GM23338 (cell line): Measurements from ENCODE around the gene PKIB. TPM values are rescaled to one million over a fixed set of nuclear protein-coding genes. Genes with fewer than 3 reads are reported as not detected.
A peak's percentile ranks its signal among the peaks of the same experiment; 100 is the strongest.

Source experiments
- ATAC-seq: fragments of 200-7000 bp; cut with Tn5 transposase; 3 replicates; pipeline ENCODE4 v1.9.1; 2020
- DNase-seq: peaks from one replicate; pipeline ENCODE4 v3.0.0-alpha.2; 2015; ENCODE audit warnings: low spot score
- H2AFZ ChIP-seq: fragments of 200-600 bp; sonication (generic); 2 replicates; pipeline ENCODE4 v1.8.0; 2016; ENCODE audit warnings: antibody characterized with exemption, mild to moderate bottlenecking, moderate library complexity
- H3F3A ChIP-seq: fragments of 200-600 bp; sonication (generic); replicated peaks from 2 replicates; pipeline ENCODE4 v1.8.0; 2017; ENCODE audit warnings: antibody characterized with exemption, mixed run types, low read depth
- H3K27ac ChIP-seq: fragments of 200-600 bp; sonication (generic); 2 replicates; pipeline ENCODE4 v1.6.1; 2016; ENCODE audit warnings: low read depth
- H3K27me3 ChIP-seq: fragments of 200-600 bp; sonication (generic); 2 replicates; pipeline ENCODE4 v1.8.0; 2016; ENCODE audit warnings: mild to moderate bottlenecking, mixed run types, moderate library complexity; ENCODE audit not compliant: insufficient read depth
- H3K36me3 ChIP-seq: fragments of 200-600 bp; sonication (generic); 2 replicates; pipeline ENCODE4 v1.8.0; 2016; ENCODE audit warnings: mild to moderate bottlenecking; ENCODE audit not compliant: insufficient read depth
- H3K4me1 ChIP-seq: fragments of 200-600 bp; sonication (generic); 2 replicates; pipeline ENCODE4 v1.8.0; 2016; ENCODE audit warnings: mild to moderate bottlenecking, moderate library complexity; ENCODE audit not compliant: insufficient read depth
- H3K4me2 ChIP-seq: fragments of 200-600 bp; sonication (generic); 2 replicates; pipeline ENCODE4 v1.7.1; 2017; ENCODE audit warnings: mixed run types
- H3K4me3 ChIP-seq: fragments of 200-600 bp; sonication (generic); 2 replicates; pipeline ENCODE4 v1.6.1; 2016; ENCODE audit warnings: mixed run types
- H3K79me2 ChIP-seq: fragments of 200-600 bp; sonication (generic); replicated peaks from 2 replicates; pipeline ENCODE4 v1.8.0; 2017; ENCODE audit warnings: mild to moderate bottlenecking; ENCODE audit not compliant: insufficient read depth
- H3K9me2 ChIP-seq: fragments of 200-600 bp; sonication (generic); 2 replicates; pipeline ENCODE4 v1.8.0; 2017; ENCODE audit not compliant: insufficient read depth
- H4K20me1 ChIP-seq: fragments of 200-600 bp; sonication (generic); replicated peaks from 2 replicates; pipeline ENCODE4 v1.8.0; 2017; ENCODE audit warnings: mild to moderate bottlenecking; ENCODE audit not compliant: insufficient read depth
- H3K27ac Mint-ChIP-seq: 2 replicates; pipeline ENCODE4 v1.8.0; 2020; ENCODE audit warnings: inconsistent platforms, mild to moderate bottlenecking, moderate library complexity, mixed read lengths
- H3K27me3 Mint-ChIP-seq: 3 replicates; pipeline ENCODE4 v1.8.0; 2022; ENCODE audit warnings: low read depth, mild to moderate bottlenecking, moderate library complexity, mixed read lengths, inconsistent platforms; ENCODE audit not compliant: insufficient read depth, poor library complexity
- H3K36me3 Mint-ChIP-seq: 3 replicates; pipeline ENCODE4 v1.8.0; 2021; ENCODE audit warnings: low read depth, mild to moderate bottlenecking, inconsistent platforms, moderate library complexity, mixed read lengths
- H3K4me1 Mint-ChIP-seq: 3 replicates; pipeline ENCODE4 v1.8.0; 2020; ENCODE audit warnings: mild to moderate bottlenecking, inconsistent platforms, mixed read lengths
- H3K4me3 Mint-ChIP-seq: 3 replicates; pipeline ENCODE4 v1.8.0; 2021; ENCODE audit warnings: moderate library complexity, mild to moderate bottlenecking, inconsistent platforms, mixed read lengths
- H3K9me3 Mint-ChIP-seq: 3 replicates; pipeline ENCODE4 v1.8.0; 2020; ENCODE audit warnings: moderate library complexity, mild to moderate bottlenecking, inconsistent platforms, mixed read lengths
- CREB1 ChIP-seq: fragments of 250-450 bp; sonication (Bioruptor Pico); IDR thresholded peaks from 2 replicates; pipeline ENCODE4 v1.5.0; 2020; ENCODE audit warnings: low read depth, mild to moderate bottlenecking, moderate library complexity
- CTCF ChIP-seq, 2 experiments: fragments of 200-600 bp in 1 of 2; sonication (generic) in 1 of 2; conservative IDR thresholded peaks; 2 replicates each; pipeline versions ENCODE4 v1.5.1 to v1.6.1; 2016 to 2017; ENCODE audit warnings: antibody characterized with exemption in 2 of 2, low read depth in 2 of 2, mild to moderate bottlenecking in 2 of 2, moderate library complexity in 1 of 2
- ETS1 ChIP-seq: IDR thresholded peaks from 2 replicates; pipeline ENCODE4 v1.6.1; 2016; ENCODE audit warnings: antibody characterized with exemption
- NANOG ChIP-seq: IDR thresholded peaks from 2 replicates; pipeline ENCODE4 v1.6.1; 2016; ENCODE audit warnings: antibody characterized with exemption, borderline replicate concordance
- POLR2AphosphoS5 ChIP-seq: IDR thresholded peaks from 2 replicates; pipeline ENCODE4 v1.6.1; 2016; ENCODE audit warnings: antibody characterized with exemption, low read depth
- REST ChIP-seq: IDR thresholded peaks from one replicate; pipeline ENCODE4 v1.6.1; 2018; ENCODE audit warnings: antibody characterized with exemption; ENCODE audit not compliant: unreplicated experiment
- STAT1 ChIP-seq: IDR thresholded peaks from one replicate; pipeline ENCODE4 v1.6.1; 2016; ENCODE audit warnings: antibody characterized with exemption; ENCODE audit not compliant: unreplicated experiment
- ZNF331 ChIP-seq: fragments of 250-450 bp; sonication (Bioruptor Pico); IDR thresholded peaks from 2 replicates; pipeline ENCODE4 v1.5.0; 2020; ENCODE audit warnings: low read depth, mild to moderate bottlenecking, moderate library complexity
- polyA plus RNA-seq: library from polyadenylated mRNA; unstranded; fragments of >200 nt; fragmentation: Nextera tagmentation; extraction: Ambion mirVana; gene quantifications from 2 replicates; pipeline ENCODE4 v1.2.1, GENCODE V29; 2016
- total RNA-seq: library from RNA; depleted of rRNA; stranded (reverse); fragments of >200 nt; shearing (Covaris generic); gene quantifications from 2 replicates; pipeline ENCODE4 v1.2.3, GENCODE V29; 2014

PKIB gene
- total and polyA plus RNA-seq, 2 experiments from 2014 or later, result 125 to 170 TPM

GRCh38 chr6:122610690-122611455 lies 668 bp downstream of the PKIB start:
- no peaks in the 10 kb centered on the region for H3K9me3 Mint-ChIP-seq
- TF ChIP-seq ZNF331 (CRISPR knock-in tag), result no peak
- no peak for TF ChIP-seq CREB1 (CRISPR knock-in tag)
- no peak for TF ChIP-seq CTCF (conservative IDR thresholded peaks at IDR 0.05; ENCODE audit: low read depth in 2 of 2)
- TF ChIP-seq POLR2AphosphoS5, result no peak
- Histone ChIP-seq H4K20me1 (peaks cover 20% of the 10 kb centered on the region; the same call in 1 of the 2 replicates), H3K9me2 (no peaks in the 10 kb centered on the region), H3K4me2 (peak overlapping the region; percentile 86), H3K4me1 (0 out of 2 replicates have a peak, but pooled peaks cover 6% of the 10 kb centered on the region), H3K4me3 (peak overlapping the region; percentile 61), H3K27me3 (peaks cover 35% of the 10 kb centered on the region), H2AFZ (no peak overlapping the region), H3K79me2 (peaks cover 12% of the 10 kb centered on the region), H3K27ac (no peak overlapping the region), H3F3A (no peaks in the 10 kb centered on the region), H3K36me3 (no peaks in the 10 kb centered on the region)
- peaks cover 16% of the 10 kb centered on the region for H3K36me3 Mint-ChIP-seq
- DNase-seq, result peak; percentile 81
- H3K27ac Mint-ChIP-seq, result no peak overlapping the region
- H3K27me3 Mint-ChIP-seq, result peaks cover 8% of the 10 kb centered on the region
- H3K4me3 Mint-ChIP-seq, result peak overlapping the region; percentile 70
- peak; percentile 79 for ATAC-seq
- H3K4me1 Mint-ChIP-seq, result peaks cover 9% of the 10 kb centered on the region

- Mint-ChIP-seq H3K27ac (no peak overlapping the region), H3K36me3 (peaks cover 18% of the 10 kb centered on the region), H3K4me3 (no peak overlapping the region), H3K9me3 (no peaks in the 10 kb centered on the region), H3K27me3 (peaks cover 8% of the 10 kb centered on the region), H3K4me1 (peaks cover 9% of the 10 kb centered on the region)
- Histone ChIP-seq H3K79me2 (peaks cover 12% of the 10 kb centered on the region), H3F3A (no peaks in the 10 kb centered on the region), H2AFZ (no peak overlapping the region), H3K36me3 (no peaks in the 10 kb centered on the region), H3K27ac (no peak overlapping the region), H3K4me2 (no peak overlapping the region), H3K9me2 (no peaks in the 10 kb centered on the region), H3K4me1 (0 out of 2 replicates have a peak, but pooled peaks cover 6% of the 10 kb centered on the region), H3K27me3 (peaks cover 35% of the 10 kb centered on the region), H4K20me1 (peaks cover 12% of the 10 kb centered on the region; the same call in 1 of the 2 replicates), H3K4me3 (no peak overlapping the region)
- DNase-seq (no peak), ATAC-seq (no peak)
- TF ChIP-seq STAT1, result no peak
- TF ChIP-seq ETS1, result no peak
- TF ChIP-seq NANOG, result no peak
- no peak for TF ChIP-seq REST
- no peak for TF ChIP-seq CREB1 (CRISPR knock-in tag)
Observed at GRCh38 chr6:122612838-122613237, 2.6 kb downstream of the PKIB start.
